ENCODE measurements around the gene CCDC88B.
"Not testable (repeated sequence)": the region's sequence is repeated elsewhere in the genome, so short reads cannot be mapped to it uniquely, and the experiment has no call there.

CCDC88B gene

DNA sequence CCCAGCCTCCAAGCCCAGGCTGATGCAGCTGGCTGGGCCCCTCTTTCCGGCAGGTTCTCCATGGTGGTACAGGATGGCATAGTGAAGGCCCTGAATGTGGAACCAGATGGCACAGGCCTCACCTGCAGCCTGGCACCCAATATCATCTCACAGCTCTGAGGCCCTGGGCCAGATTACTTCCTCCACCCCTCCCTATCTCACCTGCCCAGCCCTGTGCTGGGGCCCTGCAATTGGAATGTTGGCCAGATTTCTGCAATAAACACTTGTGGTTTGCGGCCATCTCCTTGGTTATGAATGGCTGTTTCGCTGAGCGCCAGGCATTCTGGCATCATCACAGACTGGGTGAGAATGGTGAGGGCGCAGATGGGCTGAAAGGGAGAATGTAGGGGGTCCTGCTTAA, 18.5 kb upstream of the CCDC88B start:
- TF ChIP-seq, protein P1, sequence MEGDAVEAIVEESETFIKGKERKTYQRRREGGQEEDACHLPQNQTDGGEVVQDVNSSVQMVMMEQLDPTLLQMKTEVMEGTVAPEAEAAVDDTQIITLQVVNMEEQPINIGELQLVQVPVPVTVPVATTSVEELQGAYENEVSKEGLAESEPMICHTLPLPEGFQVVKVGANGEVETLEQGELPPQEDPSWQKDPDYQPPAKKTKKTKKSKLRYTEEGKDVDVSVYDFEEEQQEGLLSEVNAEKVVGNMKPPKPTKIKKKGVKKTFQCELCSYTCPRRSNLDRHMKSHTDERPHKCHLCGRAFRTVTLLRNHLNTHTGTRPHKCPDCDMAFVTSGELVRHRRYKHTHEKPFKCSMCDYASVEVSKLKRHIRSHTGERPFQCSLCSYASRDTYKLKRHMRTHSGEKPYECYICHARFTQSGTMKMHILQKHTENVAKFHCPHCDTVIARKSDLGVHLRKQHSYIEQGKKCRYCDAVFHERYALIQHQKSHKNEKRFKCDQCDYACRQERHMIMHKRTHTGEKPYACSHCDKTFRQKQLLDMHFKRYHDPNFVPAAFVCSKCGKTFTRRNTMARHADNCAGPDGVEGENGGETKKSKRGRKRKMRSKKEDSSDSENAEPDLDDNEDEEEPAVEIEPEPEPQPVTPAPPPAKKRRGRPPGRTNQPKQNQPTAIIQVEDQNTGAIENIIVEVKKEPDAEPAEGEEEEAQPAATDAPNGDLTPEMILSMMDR (IDR thresholded peaks at IDR 0.05; ENCODE audit: control insufficient read depth, extremely low read depth, insufficient read depth) = no peak
- DNase-seq (ENCODE audit: low read depth) = no peak
- no peak overlapping the region for H3K4me3 ChIP-seq (ENCODE audit: low read depth, low read length)

DNA sequence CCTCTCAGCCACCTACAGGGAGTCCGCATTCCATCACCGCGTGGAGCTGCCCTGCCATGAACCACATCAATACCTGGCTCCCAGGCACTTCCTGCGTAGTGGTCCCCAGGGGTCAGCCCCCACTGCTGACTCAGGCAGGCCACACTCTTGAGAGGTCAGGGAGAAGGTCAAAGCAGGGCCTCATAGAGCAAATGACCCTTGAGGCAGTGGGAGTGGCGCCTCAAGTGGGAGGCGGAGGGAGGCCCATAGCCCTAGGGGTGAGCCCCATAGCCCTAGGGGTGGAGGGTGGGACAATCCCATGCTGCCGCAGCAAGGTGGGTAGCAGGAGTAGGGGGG, 17.1 kb upstream of the CCDC88B start:
- TF ChIP-seq, protein P1 (IDR thresholded peaks at IDR 0.05; ENCODE audit: control insufficient read depth, extremely low read depth, insufficient read depth) = no peak

DNA sequence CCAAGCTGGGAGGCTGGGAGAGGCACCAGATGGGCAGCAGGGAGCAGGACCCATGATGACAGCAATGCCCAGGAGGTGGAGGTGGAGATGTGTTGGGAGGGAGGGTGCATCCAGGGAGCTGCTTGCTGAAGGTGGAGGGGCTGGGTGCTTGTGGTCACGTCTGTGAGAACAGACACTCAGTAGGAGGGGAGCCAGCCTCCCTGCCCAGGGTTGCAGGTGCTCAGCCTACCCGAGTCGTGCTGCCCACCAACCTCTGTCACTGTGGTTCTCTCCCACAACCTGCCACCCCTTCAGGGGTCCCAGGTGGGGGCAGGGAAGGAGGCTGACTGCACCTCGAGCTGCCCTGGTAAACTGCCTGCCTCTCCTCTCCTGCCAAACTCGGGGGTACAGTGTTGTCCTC, 16.6 kb upstream of the CCDC88B start:
- H3K4me3 ChIP-seq (ENCODE audit: low read depth, low read length) = no peak overlapping the region
- no peak for DNase-seq (ENCODE audit: low read depth)
- TF ChIP-seq, protein P1 (IDR thresholded peaks at IDR 0.05; ENCODE audit: control insufficient read depth, extremely low read depth, insufficient read depth) = no peak

More for the DNA sequence above, 17.1 kb upstream of the CCDC88B start:
- DNase-seq (ENCODE audit: low read depth) = no peak
- H3K4me3 ChIP-seq (ENCODE audit: low read depth, low read length) = no peak overlapping the region

DNA sequence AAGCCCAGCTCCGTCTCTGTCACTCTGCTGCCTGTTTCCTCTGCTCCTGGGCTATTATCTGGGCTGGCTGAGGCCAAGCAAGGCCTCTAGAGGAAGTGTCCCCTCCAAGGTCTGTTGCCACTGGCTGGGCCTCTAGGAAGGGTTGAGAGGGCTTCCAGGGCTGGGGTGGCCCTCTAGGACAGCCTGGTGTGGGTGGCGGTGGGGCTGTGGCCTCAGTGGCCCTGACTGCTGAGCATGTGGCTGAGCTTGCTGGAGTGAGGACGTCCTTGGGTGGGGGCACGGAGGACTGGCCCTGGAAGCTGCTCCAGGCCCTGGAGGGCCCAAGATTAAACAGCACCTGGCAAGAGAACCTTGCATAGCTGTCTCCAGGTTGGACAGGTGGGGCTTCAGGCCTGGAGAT, 16.0 kb upstream of the CCDC88B start:
- H3K4me3 ChIP-seq (ENCODE audit: low read depth, low read length); DNase-seq (ENCODE audit: low read depth): not testable (repeated sequence)

DNA sequence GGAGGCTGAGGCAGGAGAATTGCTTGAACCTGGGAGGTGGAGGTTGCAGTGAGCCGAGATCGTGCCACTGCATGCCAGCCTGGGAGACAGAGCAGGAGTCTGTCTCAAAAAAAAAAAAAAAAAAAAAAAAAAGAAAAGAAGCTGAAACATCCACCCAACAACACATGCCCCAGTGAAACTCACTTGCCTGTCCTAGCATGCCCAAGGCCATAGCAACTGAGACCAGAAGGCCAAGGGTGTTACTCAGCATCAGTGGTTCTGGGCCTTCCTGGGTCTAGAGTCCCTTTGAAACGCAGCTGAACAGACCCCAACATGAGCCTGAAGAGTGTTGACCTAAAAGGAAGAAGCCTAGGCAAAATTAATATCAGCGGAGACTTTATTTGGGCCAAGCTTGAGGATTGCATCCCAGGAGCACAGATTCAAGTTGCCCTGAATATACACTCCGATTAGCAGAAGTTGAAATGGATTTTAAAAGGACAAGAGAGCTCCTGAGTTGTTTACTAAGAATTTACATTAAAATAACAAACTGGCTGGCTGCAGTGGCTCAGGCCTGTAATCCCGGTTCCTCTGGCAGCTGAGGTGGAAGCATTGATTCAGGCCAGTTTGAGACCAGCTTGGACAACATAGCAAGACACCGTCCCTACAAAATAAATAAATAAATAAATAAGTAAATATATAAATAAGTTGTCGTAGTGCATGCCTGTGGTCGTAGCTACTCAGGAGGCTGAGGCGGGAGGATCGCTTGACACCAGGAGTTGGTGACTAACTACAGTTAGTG, 15.1 kb upstream of the CCDC88B start:
- no peak overlapping the region for H3K4me3 ChIP-seq (ENCODE audit: low read depth, low read length)
- no peak for DNase-seq (ENCODE audit: low read depth)
- TF ChIP-seq, protein P1 (IDR thresholded peaks at IDR 0.05; ENCODE audit: control insufficient read depth, extremely low read depth, insufficient read depth) = no peak

DNA sequence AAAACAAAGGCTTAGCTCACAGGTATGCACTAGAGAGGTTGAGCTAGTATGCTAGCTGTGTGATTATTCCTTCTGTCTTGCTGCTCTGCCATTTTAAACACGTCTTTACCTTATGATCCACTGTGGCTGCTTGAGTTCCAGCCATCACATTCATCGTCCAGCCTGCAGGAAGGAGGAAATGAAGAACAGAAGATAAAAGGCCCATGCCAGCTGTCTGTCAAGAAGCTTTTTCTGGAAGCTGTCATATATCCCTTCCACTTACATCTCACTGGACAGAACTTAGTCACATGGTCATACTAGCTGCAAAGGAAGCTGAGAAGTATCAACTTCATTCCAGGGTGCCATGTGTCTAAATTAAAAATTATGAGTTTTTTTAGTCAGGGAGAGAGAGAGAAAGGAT, 12.6 kb upstream of the CCDC88B start:
- TF ChIP-seq, protein P1 (IDR thresholded peaks at IDR 0.05; ENCODE audit: control insufficient read depth, extremely low read depth, insufficient read depth) = no peak
- H3K4me3 ChIP-seq (ENCODE audit: low read depth, low read length) = no peak overlapping the region
- DNase-seq (ENCODE audit: low read depth) = no peak

DNA sequence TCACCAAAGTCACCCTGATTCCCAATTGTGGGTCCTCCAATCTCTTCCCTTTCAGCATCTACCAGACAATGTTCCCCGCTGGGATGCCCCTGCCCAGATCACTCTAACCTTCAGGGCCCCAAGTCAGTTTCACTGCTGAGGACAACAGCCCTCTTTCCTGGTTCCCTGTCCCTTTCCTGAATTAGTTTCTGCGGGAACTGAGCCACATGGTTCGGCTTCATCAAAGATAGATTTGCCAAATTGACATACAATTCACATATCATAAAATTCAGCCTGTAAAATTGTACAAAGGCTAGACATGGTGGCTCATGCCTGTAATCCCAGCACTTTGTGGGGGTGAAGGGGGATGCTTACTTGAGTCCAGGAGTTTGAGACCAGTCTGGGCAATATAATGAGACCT, 12.0 kb upstream of the CCDC88B start:
- TF ChIP-seq, protein P1 (IDR thresholded peaks at IDR 0.05; ENCODE audit: control insufficient read depth, extremely low read depth, insufficient read depth) = no peak
- no peak for DNase-seq (ENCODE audit: low read depth)

More for the DNA sequence above, 12.0 kb upstream of the CCDC88B start:
- no peak overlapping the region for H3K4me3 ChIP-seq (ENCODE audit: low read depth, low read length)
